Measurements from ENCODE around the gene ST8SIA2.

ST8SIA2 gene

GRCh38 chr15:92494806-92495336 lies 101.2 kb downstream of the ST8SIA2 start:
- no peak for DNase-seq (ENCODE audit: low spot score)

DNA sequence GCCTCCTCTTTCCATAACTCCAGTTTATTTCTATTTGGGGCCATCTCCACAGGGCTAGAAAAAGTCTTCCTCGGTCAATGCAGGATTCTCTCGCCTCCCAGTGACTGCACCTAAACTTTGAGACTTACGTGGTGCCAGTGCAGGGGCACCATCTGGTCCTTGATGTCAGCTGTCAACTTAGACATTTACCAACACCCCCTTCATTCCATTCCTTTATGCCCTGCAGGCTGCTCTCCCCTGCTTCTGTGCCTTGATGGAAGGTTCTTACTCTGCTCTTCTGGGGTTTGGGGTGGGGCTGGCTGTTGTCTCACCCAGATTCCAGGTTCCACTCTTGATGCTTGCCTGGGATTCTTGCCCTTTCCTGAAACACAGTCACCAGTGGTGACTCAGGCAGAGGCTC lies 101.8 kb downstream of the ST8SIA2 start:
- peak; percentile 38 for DNase-seq (ENCODE audit: low spot score)

- DNase-seq (ENCODE audit: low spot score): no peak
Measured at GRCh38 chr15:92499731-92500530, 106.2 kb downstream of the ST8SIA2 start.

DNA sequence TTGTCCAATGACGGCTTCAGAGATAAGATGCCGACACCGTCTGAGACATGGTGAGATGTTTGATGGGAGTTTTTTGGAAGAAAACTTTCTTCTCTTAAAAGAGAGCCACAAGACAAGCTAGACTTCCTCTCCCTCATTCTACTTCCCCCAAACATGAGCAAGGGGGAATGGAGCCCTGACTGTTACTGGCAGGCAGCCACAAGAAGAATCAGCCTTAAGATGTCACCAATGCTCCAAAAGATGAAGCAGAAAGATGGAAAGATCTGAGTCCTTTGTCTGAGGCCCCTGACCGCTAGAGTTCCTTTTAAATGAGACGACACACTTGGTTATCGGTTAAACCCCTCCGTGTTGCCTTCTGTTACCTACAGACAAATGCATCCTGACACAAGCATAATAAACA lies 108.7 kb downstream of the ST8SIA2 start:
- DNase-seq (ENCODE audit: low spot score): no peak

GRCh38 chr15:92502930-92503857 lies 109.5 kb downstream of the ST8SIA2 start:
- no peak for DNase-seq (ENCODE audit: low spot score)

DNA sequence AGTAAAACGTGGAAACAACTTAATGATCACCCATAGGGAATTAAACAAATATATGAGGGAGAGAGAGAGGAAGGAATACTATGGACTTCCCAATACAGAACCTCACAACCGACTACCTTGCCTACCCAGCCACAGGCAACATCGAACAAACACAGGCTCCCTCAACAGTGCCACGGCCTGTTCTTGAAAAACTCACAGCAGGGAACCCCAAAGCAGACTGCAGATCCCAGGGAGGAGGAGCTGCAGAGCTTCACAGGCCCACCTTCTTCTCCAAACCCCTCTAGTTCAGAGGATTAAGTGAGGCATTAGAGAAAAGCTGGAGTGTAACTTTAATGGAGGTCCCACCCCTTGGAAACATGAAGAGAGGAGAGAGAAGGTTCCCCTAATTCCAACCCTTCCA lies 110.2 kb downstream of the ST8SIA2 start:
- no peak for DNase-seq (ENCODE audit: low spot score)

GRCh38 chr15:92505611-92506010 lies 111.9 kb downstream of the ST8SIA2 start:
- DNase-seq (ENCODE audit: low spot score): no peak

GRCh38 chr15:92506506-92506905 lies 112.8 kb downstream of the ST8SIA2 start:
- DNase-seq (ENCODE audit: low spot score): no peak

- DNase-seq (ENCODE audit: low spot score): peak; percentile 32
Measured at GRCh38 chr15:92510163-92510882, 116.6 kb downstream of the ST8SIA2 start.

All from AG08395 (cell line).